ENCODE measurements around the gene ARHGEF12. TPM values are rescaled to one million over a fixed set of nuclear protein-coding genes. Genes with fewer than 3 reads are reported as not detected.

Gene ARHGEF12
- total RNA-seq, 2 experiments from 2014 or later, result 3.6 TPM

GRCh38 chr11:120518356-120518755 lies 182.1 kb downstream of the ARHGEF12 start:
- no peak overlapping the region for H3K27ac ChIP-seq (ENCODE audit: low read depth in 1 of 2, low read length in 2 of 2)
- CTCF ChIA-PET, result no interaction called here
- POLR2A ChIA-PET, result no interaction called here
- no peak for ATAC-seq (ENCODE audit: poor library complexity)
- no peaks in the 10 kb centered on the region for H3K36me3 ChIP-seq (ENCODE audit: insufficient read depth, low read length)
- TF ChIP-seq, protein P1, sequence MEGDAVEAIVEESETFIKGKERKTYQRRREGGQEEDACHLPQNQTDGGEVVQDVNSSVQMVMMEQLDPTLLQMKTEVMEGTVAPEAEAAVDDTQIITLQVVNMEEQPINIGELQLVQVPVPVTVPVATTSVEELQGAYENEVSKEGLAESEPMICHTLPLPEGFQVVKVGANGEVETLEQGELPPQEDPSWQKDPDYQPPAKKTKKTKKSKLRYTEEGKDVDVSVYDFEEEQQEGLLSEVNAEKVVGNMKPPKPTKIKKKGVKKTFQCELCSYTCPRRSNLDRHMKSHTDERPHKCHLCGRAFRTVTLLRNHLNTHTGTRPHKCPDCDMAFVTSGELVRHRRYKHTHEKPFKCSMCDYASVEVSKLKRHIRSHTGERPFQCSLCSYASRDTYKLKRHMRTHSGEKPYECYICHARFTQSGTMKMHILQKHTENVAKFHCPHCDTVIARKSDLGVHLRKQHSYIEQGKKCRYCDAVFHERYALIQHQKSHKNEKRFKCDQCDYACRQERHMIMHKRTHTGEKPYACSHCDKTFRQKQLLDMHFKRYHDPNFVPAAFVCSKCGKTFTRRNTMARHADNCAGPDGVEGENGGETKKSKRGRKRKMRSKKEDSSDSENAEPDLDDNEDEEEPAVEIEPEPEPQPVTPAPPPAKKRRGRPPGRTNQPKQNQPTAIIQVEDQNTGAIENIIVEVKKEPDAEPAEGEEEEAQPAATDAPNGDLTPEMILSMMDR (IDR thresholded peaks at IDR 0.05), result no peak
- Mint-ChIP-seq H3K27ac (no peak overlapping the region), H3K36me3 (ENCODE audit: low read depth) (no peaks in the 10 kb centered on the region), H3K4me1 (ENCODE audit: low read depth) (no peaks in the 10 kb centered on the region), H3K27me3 (peaks cover 63% of the 10 kb centered on the region), H3K4me3 (no peak overlapping the region), H3K9me3 (no peaks in the 10 kb centered on the region)
- H3K27me3 ChIP-seq (ENCODE audit: control insufficient read depth in 1 of 2, insufficient read depth in 2 of 2, low read length in 2 of 2), result peaks cover 7 to 30% of the 10 kb centered on the region in 2 experiments
- intact Hi-C loops (cut with DNase I, micrococcal nuclease), result no loop called here
- H3K4me1 ChIP-seq (ENCODE audit: insufficient read depth, low read length), result no peaks in the 10 kb centered on the region
- no peaks in the 10 kb centered on the region for H3K9me3 ChIP-seq (ENCODE audit: control insufficient read depth in 1 of 2, insufficient read depth in 1 of 2, low read length in 2 of 2)
- DNase-seq, result no peak
- no peak overlapping the region for H3K4me3 ChIP-seq (ENCODE audit: low read length)

GRCh38 chr11:120519474-120519873 lies 183.3 kb downstream of the ARHGEF12 start:
- TF ChIP-seq, protein P1 (IDR thresholded peaks at IDR 0.05), result no peak
- no peaks in the 10 kb centered on the region for H3K9me3 ChIP-seq (ENCODE audit: control insufficient read depth in 1 of 2, insufficient read depth in 1 of 2, low read length in 2 of 2)
- ATAC-seq (ENCODE audit: poor library complexity) (no peak), DNase-seq (no peak)
- no peaks in the 10 kb centered on the region for H3K36me3 ChIP-seq (ENCODE audit: insufficient read depth, low read length)
- no peaks in the 10 kb centered on the region for H3K36me3 Mint-ChIP-seq (ENCODE audit: low read depth)
- CTCF ChIA-PET, result no interaction called here
- H3K4me3 Mint-ChIP-seq, result no peak overlapping the region
- intact Hi-C loops (cut with DNase I, micrococcal nuclease), result no loop called here
- no peaks in the 10 kb centered on the region for H3K9me3 Mint-ChIP-seq
- H3K27me3 Mint-ChIP-seq, result peaks cover 58% of the 10 kb centered on the region
- H3K4me1 ChIP-seq (ENCODE audit: insufficient read depth, low read length), result no peaks in the 10 kb centered on the region
- peaks cover 2 to 20% of the 10 kb centered on the region in 2 experiments for H3K27me3 ChIP-seq (ENCODE audit: control insufficient read depth in 1 of 2, insufficient read depth in 2 of 2, low read length in 2 of 2)
- H3K27ac Mint-ChIP-seq, result no peak overlapping the region
- H3K4me3 ChIP-seq (ENCODE audit: low read length), result no peak overlapping the region
- H3K4me1 Mint-ChIP-seq (ENCODE audit: low read depth), result no peaks in the 10 kb centered on the region
- no peak overlapping the region for H3K27ac ChIP-seq (ENCODE audit: low read depth in 1 of 2, low read length in 2 of 2)
- POLR2A ChIA-PET, result no interaction called here

DNA sequence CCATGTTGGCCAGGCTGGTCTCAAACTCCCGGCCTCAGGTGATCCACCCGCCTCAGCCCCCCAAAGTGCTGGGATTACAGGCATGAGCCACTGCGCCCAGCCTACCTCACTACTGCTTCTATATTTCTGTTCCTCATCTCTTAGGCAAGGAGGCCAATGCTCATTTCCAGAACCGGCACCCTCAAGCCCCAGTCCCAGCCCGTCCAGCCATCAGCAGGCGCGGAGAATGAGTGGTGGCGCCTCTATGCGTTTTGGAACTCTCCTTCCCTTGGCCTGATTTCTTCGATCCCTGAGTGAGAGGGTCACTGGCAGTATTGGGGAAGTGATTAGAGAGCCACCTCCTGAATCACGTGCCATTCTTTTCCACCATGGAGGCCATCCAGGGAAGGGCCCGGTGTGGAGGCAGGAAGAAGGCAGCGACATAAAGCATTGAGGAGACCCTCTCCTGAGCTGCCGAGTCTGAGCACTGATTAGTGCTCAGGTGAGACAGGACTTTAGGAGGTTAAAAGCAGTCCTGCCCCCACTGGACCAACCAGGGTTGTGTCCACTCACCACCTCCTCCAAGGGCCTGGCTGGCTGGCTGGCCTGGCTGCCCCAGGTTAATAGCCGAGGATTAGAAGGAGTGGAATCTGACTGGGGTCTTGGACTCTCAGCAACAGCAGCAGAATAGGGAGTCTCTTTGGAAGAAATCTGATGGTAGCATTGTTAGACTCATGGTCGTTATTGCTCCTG lies 184.0 kb downstream of the ARHGEF12 start:
- ChIA-PET CTCF (no interaction called here), POLR2A (no interaction called here)
- H3K9me3 ChIP-seq (ENCODE audit: control insufficient read depth in 1 of 2, insufficient read depth in 1 of 2, low read length in 2 of 2), result no peaks in the 10 kb centered on the region
- H3K4me1 Mint-ChIP-seq (ENCODE audit: low read depth), result no peaks in the 10 kb centered on the region
- no peaks in the 10 kb centered on the region for H3K4me1 ChIP-seq (ENCODE audit: insufficient read depth, low read length)
- intact Hi-C loops (cut with DNase I, micrococcal nuclease), result no loop called here
- no peak overlapping the region for H3K4me3 Mint-ChIP-seq
- no peak overlapping the region for H3K27ac ChIP-seq (ENCODE audit: low read depth in 1 of 2, low read length in 2 of 2)
- peaks cover 58% of the 10 kb centered on the region for H3K27me3 Mint-ChIP-seq
- peaks cover 2 to 17% of the 10 kb centered on the region in 2 experiments for H3K27me3 ChIP-seq (ENCODE audit: control insufficient read depth in 1 of 2, insufficient read depth in 2 of 2, low read length in 2 of 2)
- TF ChIP-seq, protein P1 (IDR thresholded peaks at IDR 0.05), result no peak
- ATAC-seq (ENCODE audit: poor library complexity) (no peak), DNase-seq (no peak)
- no peaks in the 10 kb centered on the region for H3K36me3 ChIP-seq (ENCODE audit: insufficient read depth, low read length)
- no peak overlapping the region for H3K4me3 ChIP-seq (ENCODE audit: low read length)
- H3K9me3 Mint-ChIP-seq, result no peaks in the 10 kb centered on the region
- no peaks in the 10 kb centered on the region for H3K36me3 Mint-ChIP-seq (ENCODE audit: low read depth)
- H3K27ac Mint-ChIP-seq, result no peak overlapping the region

Data from CD4-positive, alpha-beta T cell (primary cell).